ENCODE measurements around the gene CEBPZOS. TPM values are rescaled to one million over a fixed set of nuclear protein-coding genes. Genes with fewer than 3 reads are reported as not detected.
"Not testable (repeated sequence)": the region's sequence is repeated elsewhere in the genome, so short reads cannot be mapped to it uniquely, and the experiment has no call there.

The CEBPZOS gene
- total RNA-seq, 1 donor from 2014 or later, result 38.5 TPM

DNA sequence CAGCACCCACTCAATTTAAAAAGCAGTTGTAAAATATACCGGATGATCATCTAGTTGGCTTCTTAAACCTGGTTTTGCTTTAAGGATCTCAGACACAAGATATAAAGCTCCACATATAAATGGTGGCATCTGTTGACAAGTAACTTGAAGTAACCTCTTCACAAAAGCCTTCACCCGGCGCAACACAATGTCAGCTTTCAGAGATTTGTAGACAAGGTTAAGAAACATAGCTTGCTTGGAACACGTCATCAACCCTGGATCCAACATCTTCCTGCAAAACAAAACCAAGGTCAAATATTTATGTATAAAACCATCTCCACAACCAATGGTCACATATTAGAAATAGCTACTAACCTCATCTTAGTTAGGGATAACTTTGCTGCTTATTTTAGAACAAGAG, 26.8 kb downstream of the CEBPZOS start:
- H3K27ac ChIP-seq, result no peak overlapping the region
- TF ChIP-seq, protein P1, sequence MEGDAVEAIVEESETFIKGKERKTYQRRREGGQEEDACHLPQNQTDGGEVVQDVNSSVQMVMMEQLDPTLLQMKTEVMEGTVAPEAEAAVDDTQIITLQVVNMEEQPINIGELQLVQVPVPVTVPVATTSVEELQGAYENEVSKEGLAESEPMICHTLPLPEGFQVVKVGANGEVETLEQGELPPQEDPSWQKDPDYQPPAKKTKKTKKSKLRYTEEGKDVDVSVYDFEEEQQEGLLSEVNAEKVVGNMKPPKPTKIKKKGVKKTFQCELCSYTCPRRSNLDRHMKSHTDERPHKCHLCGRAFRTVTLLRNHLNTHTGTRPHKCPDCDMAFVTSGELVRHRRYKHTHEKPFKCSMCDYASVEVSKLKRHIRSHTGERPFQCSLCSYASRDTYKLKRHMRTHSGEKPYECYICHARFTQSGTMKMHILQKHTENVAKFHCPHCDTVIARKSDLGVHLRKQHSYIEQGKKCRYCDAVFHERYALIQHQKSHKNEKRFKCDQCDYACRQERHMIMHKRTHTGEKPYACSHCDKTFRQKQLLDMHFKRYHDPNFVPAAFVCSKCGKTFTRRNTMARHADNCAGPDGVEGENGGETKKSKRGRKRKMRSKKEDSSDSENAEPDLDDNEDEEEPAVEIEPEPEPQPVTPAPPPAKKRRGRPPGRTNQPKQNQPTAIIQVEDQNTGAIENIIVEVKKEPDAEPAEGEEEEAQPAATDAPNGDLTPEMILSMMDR (IDR thresholded peaks at IDR 0.05), result no peak
- intact Hi-C loops (cut with DNase I), result no loop called here
- no peaks in the 10 kb centered on the region for H3K27me3 ChIP-seq (ENCODE audit: low read depth)
- ATAC-seq, result no peak
- no peak for DNase-seq
- no peak overlapping the region for H3K4me3 ChIP-seq
- no peaks in the 10 kb centered on the region for H3K9me3 ChIP-seq
- H3K36me3 ChIP-seq, result peaks cover 76% of the 10 kb centered on the region
- peaks cover 13% of the 10 kb centered on the region for H3K4me1 ChIP-seq

DNA sequence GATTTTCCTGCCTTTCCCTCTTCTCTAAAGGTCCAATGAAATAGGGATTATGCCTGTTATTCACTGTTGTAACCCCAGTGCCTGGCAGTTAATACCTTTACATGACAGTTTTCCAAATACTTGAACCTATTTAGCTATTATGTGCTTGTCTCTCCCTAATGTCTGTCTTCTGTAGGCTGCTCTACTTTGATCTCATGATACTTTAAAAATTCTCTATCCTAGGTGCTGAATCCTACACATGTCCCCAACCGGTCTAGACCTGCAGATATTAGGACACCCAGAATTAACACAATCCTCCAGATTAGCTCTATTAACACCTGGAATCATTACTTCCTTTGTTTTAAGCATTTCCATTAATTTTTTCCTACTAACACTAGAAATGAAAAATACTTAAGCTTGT, 27.8 kb downstream of the CEBPZOS start:
- no peak overlapping the region for H3K27ac ChIP-seq
- no peaks in the 10 kb centered on the region for H3K9me3 ChIP-seq
- no peaks in the 10 kb centered on the region for H3K27me3 ChIP-seq (ENCODE audit: low read depth)
- intact Hi-C loops (cut with DNase I), result no loop called here
- TF ChIP-seq, protein P1 (IDR thresholded peaks at IDR 0.05), result no peak
- DNase-seq, result no peak
- peaks cover 74% of the 10 kb centered on the region for H3K36me3 ChIP-seq
- ATAC-seq, result no peak
- H3K4me1 ChIP-seq, result peaks cover 13% of the 10 kb centered on the region
- no peak overlapping the region for H3K4me3 ChIP-seq

DNA sequence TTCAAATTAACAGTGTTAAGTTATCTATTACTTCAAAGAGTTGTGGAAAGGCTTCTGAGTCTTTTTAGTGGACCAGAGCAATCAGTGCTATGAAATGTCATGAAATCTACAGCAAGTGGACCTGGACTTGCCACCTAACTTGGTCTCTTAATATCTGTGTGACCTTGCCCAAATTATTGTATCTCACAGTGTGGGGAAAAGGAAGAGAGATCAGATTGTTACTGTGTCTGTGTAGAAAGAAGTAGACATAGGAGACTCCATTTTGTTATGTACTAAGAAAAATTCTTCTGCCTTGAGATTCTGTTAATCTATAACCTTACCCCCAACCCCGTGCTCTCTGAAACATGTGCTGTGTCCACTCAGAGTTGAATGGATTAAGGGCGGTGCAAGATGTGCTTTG, 28.8 kb downstream of the CEBPZOS start:
- H3K27me3 ChIP-seq (ENCODE audit: low read depth); DNase-seq; H3K27ac ChIP-seq; intact Hi-C loops (cut with DNase I); H3K4me3 ChIP-seq; H3K9me3 ChIP-seq; ATAC-seq: not testable (repeated sequence)
- peaks cover 22% of the 10 kb centered on the region for H3K4me1 ChIP-seq
- peaks cover 63% of the 10 kb centered on the region for H3K36me3 ChIP-seq

DNA sequence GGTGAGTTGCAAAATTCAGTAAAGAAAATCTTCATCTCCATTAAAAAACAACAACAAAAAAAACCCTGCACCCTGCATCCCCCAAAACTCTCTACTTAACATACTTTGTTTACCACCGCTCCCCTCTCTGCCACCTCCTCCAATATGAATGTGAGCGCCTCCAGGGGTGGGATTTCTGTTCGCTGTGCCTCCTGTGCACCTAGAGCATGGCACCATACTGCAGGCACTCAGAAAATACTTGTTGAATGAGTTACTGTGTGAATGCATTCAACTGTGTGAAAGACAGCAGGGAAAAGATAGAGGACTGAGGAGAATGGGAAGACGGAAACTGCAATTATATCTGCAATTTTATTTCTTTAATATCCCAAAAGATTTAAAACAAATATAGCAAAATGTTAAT, 30.6 kb downstream of the CEBPZOS start:
- intact Hi-C loops (cut with DNase I), result no loop called here
- Histone ChIP-seq H3K4me1 (peaks cover 27% of the 10 kb centered on the region), H3K36me3 (peaks cover 46% of the 10 kb centered on the region), H3K27me3 (ENCODE audit: low read depth) (no peaks in the 10 kb centered on the region), H3K9me3 (no peaks in the 10 kb centered on the region), H3K4me3 (no peak overlapping the region), H3K27ac (no peak overlapping the region)
- ATAC-seq, result no peak
- TF ChIP-seq, protein P1 (IDR thresholded peaks at IDR 0.05), result no peak
- no peak for DNase-seq

DNA sequence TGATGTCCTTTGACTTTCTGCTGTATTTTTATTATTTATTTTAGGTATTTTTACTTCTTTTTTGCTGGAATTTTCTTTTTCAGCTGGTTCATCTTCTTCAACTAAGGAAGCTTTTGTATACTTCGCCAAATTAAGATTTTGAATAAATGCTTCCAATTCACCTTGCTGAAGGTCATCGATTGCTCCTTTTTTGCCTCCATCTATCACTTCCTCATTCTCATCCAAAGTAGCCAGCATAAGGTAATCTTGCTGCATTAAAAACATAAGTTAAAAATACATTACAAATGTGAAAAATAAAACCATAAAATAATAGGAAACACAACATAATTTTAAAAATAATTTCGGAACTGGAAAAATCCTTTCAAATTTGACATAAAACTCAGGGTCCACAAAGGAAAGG, 32.5 kb downstream of the CEBPZOS start:
- Histone ChIP-seq H3K27me3 (ENCODE audit: low read depth) (no peaks in the 10 kb centered on the region), H3K27ac (no peak overlapping the region), H3K4me1 (peaks cover 38% of the 10 kb centered on the region), H3K4me3 (no peak overlapping the region), H3K36me3 (peaks cover 26% of the 10 kb centered on the region), H3K9me3 (no peaks in the 10 kb centered on the region)
- TF ChIP-seq, protein P1 (IDR thresholded peaks at IDR 0.05), result no peak
- DNase-seq, result no peak
- ATAC-seq, result no peak
- intact Hi-C loops (cut with DNase I), result no loop called here

DNA sequence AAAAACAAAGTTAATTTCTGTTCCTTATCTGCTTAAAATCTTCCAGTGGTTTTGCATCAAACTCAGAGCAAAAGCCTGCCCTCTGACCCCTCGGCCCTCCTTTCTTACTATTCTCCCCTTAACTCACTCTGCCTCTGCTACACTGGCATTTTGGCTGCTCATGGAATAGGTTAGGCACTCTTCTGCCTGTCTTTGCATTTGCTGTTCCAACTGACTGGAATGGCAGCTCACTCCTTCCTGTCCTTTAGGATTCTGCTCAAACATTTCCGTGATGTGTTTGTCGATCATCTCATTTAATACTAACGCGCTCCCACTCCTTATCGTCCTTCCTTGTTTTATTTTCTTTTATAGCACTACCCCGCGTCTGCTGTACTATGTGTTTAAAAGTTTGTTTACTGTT, 34.3 kb downstream of the CEBPZOS start:
- DNase-seq (no peak), ATAC-seq (peak in 1 of 2 donors; percentile 1)
- peak overlapping the region; percentile 87 for H3K4me3 ChIP-seq
- H3K27ac ChIP-seq, result peak overlapping the region; percentile 94
- TF ChIP-seq, protein P1 (IDR thresholded peaks at IDR 0.05), result no peak
- no peaks in the 10 kb centered on the region for H3K27me3 ChIP-seq (ENCODE audit: low read depth)
- intact Hi-C loops (cut with DNase I), result no loop called here
- H3K4me1 ChIP-seq, result peaks cover 25% of the 10 kb centered on the region
- no peaks in the 10 kb centered on the region for H3K9me3 ChIP-seq
- H3K36me3 ChIP-seq, result peaks cover 29% of the 10 kb centered on the region

Measured in lower lobe of right lung (tissue), 2 donors.